Stimulated activated naive CD8-positive, alpha-beta T cell treated with anti-CD3 and anti-CD28 coated beads, Interleukin-15, Interleukin-2, amounts not matched to agents 100 U/mL and 50 U/mL, for 24 hours (primary cell): Measurements from ENCODE around the gene MEF2B.
"Not testable (repeated sequence)": the region's sequence is repeated elsewhere in the genome, so short reads cannot be mapped to it uniquely, and the experiment has no call there.

Source experiments
- ATAC-seq: fragments of 150-1000 bp; cut with Tn5 transposase; one replicate; pipeline ENCODE4 v1.10.0; 2021
- DNase-seq: peaks from one replicate; pipeline ENCODE4 v3.0.0; 2021

MEF2B gene

DNA sequence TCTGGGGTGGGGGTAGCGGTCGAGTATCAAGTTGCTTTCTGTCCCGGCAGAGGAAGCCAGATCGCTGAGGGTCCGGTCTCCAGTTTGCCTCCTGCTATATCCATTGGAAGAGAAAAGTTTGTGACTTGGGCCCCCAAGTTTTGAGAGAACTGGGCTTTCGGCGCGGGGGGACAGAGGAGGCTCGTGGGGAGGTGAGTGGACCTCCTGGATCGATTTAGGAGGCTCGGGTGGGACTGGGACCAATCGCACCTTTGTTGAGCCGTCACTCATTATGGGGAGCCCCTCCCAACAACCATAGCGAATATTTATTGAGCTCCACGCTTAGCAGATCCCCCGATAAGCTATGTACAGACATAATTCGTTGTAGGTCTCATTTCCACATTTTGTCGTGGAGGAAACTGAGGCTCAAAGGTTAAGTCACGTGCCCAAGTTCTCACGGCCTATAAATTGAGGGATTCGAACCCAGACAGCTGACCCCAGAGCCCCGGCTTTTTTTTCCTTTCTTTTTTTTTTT is 22.9 kb upstream of the MEF2B start:
- ATAC-seq (no peak), DNase-seq (no peak)

DNA sequence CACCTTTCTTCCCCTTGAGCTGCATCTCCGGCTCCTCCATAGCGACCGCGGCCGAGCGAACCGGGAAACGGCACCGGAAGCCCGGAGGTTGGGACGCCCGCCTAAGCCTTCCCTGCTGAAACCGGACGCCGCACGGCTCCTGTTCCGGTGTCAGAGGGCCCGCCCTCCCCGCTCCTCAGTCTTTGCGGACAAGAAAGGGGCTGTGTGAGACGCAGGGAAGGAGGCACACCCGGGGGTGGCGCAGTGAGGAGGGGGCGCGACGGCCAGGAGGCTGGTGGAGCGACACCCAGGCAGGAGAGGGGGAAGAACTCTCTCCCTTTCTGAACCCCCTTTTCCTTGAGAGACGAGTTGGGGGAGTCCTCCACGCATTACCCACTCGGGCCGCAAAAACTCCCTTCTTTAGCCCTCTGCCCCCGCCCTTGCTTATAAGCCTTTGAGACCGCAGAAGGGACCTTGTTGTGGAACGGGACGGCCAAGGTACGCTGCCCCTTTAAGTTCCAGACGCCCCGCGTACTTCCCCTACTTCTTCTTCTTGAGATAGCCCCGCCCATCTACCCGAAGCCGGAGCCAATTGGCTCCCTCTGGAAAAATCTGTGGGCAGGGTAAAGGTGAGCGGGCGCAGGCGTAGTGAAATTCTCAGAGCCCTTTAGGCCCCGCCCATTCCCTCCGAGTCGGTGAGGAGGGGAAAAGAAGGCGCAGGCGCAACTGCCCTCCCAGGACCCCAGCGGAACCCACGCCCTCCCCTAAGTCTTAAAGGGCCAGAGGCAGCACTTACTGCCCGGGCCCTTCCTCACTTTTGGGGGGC is 22.2 kb upstream of the MEF2B start, which contains the start of the genes BORCS8 and RFXANK:
Gene BORCS8, minus strand, starts transcription at position 75 of the 805 bp plus-strand sequence. Its CDS starts 35 bp downstream, at position 40.
Gene RFXANK, plus strand, starts transcription at position 181 of the 805 bp plus-strand sequence. CDS start 1,689 bp downstream, outside the sequence.
- ATAC-seq (peak; percentile 91), DNase-seq (peak; percentile 99)

DNA sequence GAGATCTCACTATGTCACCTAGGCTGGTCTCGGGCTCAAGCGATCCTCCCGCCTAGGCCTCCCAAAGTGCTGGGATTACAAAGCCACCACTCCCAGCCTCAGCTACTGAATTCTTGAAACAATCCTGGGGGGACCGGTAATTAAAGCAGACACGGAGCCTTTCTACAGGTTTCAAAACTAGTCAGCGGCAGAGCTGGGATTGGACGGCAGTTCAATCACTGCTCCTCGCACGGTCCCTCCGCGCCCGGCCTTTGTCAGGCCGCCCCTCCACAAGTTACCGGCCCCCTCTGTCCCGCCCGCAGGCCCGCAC is 21.7 kb upstream of the MEF2B start:
- ATAC-seq: no peak
- DNase-seq: no peak

DNA sequence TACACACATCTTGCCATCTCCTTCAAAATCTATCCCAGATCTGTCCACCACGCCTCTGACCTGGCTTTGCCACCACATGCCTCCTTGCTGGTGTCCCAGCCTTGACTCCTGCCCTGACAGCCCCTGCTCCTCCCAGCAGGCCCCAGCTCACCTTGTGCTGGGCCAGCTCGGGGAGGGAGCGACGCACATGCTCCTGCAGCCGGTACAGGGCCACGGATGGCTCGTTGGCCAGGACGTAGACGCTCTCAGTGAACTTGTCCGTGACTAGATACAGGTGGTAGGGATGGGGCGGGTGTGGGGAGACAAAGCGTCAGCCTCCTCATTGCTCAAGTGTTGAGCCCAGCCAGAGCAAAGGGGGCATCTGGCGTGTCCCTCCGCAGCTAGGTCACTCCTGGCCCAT is 16.7 kb upstream of the MEF2B start:
- ATAC-seq (no peak), DNase-seq (no peak)

DNA sequence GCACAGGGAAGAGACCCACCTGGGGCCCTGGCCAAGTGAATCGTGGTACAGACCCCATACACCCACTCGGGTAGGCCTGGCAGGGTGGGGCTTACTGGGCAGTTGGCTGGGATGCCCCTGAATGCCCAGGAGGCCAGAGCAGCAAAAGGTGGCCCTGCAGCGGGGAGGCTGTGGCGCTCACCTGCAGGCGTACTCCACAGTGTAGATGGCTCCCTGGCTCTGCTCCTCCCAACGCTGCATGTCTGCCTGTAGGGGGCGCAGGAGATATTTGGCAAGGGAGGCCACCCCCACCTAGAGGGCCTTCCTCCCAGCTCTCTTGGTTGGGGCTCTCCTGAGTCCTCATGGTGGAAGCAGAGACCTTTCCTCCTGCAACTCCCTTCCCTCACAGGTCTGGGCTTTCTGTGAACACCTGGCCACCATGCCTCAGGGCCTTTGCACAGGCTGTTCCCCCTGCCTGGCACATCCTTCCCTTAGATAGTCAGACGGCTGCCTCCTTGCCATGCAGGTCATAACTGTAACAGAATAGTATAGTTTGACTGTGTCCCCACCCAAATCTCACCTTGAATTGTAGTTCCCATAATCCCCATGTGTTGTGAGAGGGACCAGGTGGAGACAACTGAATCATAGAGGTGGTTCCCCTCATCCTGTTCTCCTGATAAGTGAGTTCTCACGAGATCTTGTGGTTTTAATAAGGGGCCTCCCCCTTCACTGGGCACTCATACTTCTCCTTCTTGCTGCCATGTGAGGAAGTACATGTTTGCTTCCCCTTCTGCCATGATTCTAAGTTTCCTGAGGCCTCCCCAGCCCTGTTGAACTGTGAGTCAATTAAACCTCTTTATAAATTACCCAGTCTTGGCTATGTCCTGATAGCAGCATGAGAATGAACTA is 16.0 kb upstream of the MEF2B start:
- ATAC-seq (peak; percentile 87), DNase-seq (peak; percentile 76)

DNA sequence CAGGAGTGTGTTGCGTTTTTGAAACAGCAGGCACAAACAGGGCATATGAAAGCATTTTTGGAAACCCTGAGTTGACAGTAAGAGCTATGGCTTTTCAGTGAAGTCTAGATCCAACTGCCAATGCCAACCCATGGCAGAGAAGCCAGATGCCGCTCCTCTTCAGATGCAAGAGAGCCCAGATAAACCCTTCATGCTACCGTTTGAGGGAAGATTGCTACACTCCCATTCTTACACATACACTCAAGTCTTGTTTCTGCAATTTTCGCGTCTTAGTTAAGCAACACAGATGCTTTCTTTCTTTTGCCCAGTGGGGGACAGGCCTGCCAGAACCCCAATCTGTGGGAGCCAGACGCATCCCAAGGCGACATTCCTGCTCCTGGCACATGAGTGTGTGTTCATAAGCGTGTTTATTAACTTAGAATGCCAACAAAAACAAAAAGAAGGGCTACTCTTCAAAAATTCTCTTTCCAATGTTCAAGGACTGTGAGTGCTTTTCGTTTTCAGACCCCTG is 11.5 kb upstream of the MEF2B start:
- DNase-seq: no peak
- ATAC-seq: no peak

DNA sequence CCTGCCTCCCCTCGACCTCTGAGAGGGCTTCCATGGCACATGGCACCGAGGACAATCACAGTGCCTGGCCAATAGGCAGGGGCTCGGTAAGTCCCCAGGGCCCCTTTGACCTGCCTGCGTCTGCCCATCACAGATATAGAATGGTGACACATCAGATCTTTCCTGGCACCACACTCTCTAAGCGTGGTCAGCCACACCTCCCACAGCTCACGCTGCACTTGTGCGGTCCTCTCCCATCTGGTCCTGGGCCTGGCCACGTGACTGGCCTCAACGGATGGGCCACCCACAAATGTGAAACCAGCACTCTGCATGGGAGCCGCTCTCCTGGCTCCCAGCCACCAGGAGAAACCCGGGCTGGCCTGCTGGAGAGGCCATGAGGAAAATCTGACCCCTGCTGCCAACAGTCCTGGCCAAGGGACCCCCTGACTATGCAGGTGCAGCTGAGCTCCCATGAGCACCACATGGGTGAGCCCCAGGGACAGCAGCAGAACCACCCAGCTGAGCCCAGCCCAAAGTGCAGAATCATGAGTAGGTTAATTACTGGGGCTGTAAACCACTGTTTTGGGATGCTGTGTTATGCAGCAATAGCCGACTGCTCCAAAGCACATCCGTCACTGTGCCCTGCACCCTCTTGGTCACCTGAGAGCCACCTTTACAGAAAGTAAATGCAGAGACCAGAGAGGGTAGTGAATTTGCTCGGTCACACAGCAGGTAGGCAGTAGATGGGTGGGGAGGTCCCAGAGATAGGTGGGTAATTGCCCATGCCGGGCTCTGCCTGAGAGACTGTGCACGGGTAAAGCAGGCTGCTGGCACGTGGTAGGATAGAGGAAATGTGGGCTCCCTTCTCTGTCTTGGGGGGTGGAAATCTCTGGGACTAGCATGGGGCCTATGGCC is 9.7 kb upstream of the MEF2B start:
- DNase-seq (no peak), ATAC-seq (peak; percentile 11)

DNA sequence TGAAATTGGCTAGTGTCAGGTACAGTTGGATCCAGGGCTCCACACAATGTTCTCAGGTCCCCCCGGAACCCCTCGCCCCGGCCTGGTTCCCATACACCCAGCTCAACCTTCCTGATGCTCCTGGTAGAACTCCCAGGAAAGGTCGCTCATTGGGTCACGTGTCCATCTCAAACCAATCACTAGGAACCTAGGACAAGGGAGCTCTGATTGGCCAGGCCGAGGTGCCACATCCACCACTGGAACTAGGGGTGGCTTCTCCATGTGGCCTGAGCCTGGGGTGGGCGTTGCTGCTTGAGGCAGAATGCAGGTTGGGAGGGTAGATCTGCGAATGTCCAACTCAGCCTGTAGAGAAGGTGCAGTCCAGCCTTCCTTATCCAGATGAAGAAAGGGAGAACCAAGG is 6.9 kb upstream of the MEF2B start:
- no peak for DNase-seq
- ATAC-seq: no peak

DNA sequence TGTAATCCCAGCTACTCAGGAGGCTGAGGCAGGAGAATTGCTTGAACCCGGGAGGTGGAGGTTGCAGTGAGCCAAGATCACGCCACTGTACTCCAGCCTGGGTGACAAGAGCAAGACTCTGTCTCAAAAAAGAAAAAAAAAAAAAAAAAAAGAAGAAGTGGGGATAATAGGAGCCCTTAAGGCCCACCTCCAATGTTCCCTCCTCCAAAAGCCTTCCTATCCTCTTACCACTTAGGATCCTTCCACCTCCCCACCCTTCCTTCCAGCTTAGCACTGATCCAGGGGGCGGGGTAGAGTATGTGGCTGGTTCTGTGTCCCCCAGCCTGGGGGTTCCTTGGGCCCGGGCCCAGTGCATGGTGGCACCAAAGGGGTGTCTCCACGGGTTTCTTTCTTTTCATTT is 3.2 kb upstream of the MEF2B start:
- not testable (repeated sequence) for DNase-seq, ATAC-seq

DNA sequence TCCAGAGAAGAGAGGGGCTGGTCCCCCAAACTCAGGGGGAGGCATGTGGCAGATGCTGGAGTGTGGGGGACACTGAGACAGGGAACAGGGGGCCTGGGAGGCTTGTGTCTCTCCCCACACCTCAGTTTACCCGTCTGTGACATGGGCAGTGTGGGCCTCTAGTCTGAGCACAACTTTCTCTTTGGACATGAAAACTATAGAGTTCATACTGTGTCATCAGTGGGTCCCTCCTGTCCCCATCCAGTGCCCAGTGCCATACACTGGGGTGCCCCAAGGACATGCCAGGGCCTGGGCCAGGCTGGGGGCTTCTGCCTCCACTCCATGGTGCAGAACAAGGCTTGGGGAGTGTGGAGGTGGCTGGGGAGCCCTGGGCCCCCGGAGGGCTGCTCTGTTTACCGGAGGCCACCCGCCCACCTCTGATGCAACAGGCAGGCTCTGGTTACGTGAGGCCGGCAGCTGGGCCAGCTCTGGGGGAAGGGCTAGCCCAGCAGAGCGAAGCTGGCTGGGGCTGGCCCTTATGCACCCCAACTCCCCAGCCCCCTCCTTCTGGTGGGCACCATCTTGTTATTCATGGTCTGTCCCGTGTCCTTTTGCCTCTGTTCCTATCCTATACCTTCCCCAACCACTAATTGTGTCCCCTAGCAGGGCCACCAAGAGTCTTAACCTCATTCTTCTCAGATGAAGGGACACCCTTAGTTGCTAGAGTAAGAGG is 1.9 kb upstream of the MEF2B start:
- DNase-seq (no peak), ATAC-seq (no peak)

DNA sequence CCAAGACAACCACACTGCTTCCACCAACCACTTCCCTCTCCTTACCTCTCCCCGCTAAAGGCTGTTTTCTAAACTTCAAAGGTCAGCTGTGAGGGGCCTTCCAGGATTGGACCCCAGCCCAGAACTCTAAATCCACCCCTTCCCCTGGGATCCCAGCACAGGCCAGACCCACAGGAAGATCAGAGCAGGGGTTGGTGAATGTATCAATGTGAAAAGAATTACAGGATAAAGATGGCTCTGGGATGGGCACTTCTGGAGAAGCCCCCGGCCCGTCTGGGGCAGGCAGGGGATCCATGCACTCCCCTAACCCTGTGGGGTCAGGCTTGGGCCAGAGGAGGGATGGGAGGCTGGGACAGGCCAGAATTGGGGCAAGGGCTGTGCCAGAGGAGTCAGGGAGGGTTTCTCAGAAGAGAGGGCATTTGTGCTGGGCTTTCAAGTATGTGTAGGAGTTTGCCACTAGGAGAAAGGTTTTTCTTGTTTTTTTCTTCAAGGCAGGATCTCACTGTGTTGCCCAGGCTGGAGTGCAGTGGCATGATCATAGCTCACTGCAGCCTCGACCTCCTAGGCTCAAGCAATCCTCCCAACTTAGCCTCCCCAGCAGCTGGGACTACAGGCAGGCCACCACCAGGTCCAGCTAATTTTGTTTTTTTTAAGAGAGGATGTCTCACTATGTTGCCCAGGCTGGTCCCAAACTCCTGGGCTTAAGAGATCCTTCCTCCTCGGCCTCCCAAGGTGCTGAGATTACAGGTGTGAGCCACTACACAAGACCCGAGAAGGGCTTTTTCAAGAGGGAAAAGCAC is 1.0 kb upstream of the MEF2B start:
- DNase-seq: no peak
- no peak for ATAC-seq

DNA sequence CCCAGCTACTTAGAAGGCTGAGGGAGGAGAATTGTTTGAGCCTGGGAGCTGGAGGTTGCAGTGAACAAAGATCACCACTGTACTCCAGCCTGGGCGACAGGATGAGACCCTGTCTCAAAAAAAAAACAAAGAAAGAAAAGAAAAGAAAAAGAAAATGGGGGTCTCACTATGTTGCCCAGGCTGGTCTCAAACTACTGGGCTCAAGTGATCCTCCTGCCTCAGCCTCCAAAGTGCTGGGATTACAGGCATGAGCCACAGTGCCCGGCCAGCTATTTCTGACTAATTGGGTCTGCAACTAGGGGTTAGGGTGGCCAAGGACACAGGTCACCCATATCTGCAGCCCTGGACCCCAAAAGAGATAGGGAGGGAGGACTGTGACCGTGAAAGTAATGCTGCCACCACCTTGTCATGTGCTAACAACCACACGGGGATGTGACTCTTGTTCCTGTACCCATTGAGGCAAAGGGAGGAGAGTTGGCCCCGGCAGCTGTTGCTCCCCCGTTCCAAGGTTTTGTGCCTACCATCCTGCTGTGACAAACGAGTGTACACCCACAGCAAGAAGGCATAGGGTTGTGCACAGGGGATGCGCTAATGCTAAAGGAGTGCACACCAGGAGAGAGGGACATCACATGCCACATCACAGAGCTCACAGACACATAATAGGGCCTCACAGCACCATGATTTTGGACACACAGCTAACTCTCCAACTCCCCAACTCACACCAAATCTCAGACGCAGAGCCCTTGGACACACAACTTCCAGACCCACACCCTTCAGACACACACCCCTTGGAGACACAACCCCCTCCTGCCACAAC is 619 bp downstream of the MEF2B start:
- no peak for DNase-seq
- no peak for ATAC-seq

DNA sequence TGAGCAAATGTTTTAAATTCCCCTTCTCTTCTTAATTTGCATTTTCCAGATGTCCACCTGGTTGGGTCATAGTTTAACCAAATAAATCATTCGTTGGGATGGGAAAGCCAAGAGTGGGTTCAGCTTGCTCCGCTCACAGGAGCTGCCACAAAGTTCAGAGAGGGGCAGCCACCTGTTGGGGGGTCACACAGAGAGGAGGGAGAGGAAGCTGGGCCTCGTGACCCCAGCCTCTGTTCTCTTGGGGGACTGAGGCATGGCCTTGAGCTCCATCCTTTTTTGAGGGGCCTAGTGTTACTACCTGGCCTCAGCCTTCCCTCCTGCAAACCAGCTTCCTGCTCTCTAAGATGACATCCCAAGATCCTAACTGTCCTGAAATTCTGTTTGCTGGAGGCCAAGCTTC is 2.5 kb downstream of the MEF2B start:
- DNase-seq (no peak), ATAC-seq (no peak)

DNA sequence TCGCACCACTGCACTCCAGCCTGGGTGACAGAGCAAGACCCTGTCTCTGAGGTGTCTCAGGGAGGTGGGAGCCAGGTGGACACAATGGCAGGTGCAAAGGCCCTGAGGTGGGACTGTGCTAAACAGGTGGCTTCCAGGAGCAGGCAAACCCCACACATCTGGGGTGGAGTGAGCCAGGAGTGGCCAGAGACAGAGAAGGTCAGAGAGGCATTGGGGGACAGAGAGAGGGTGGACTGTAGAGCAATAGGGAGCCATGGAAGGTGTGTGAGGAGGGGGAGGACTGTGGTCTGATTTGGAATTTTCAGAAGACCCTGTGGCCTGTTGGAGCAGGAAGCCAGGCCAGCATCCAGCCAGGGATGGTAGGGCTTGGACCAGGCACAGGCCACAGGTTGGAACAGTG is 4.7 kb downstream of the MEF2B start:
- no peak for DNase-seq
- ATAC-seq: no peak

DNA sequence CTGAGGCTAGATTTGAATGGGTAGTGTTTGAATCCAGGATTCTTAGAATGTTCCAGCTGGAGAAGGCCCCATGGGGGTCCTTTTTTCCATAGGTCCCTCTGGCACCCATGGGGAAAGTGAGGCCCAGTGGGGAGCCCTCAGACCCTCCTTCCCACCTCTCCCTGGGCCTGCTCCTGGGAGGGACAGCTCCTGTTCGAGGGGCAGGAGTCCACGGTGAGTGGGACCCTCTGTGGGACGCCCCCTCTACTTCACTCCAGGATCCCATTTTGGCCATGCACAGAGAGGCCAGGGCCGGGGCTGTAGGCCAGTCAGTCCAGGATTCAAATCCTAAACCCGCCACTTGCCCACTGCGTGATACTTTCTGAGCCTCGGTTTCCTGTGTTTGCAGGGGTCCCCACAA is 7.6 kb downstream of the MEF2B start:
- DNase-seq (no peak), ATAC-seq (no peak)

DNA sequence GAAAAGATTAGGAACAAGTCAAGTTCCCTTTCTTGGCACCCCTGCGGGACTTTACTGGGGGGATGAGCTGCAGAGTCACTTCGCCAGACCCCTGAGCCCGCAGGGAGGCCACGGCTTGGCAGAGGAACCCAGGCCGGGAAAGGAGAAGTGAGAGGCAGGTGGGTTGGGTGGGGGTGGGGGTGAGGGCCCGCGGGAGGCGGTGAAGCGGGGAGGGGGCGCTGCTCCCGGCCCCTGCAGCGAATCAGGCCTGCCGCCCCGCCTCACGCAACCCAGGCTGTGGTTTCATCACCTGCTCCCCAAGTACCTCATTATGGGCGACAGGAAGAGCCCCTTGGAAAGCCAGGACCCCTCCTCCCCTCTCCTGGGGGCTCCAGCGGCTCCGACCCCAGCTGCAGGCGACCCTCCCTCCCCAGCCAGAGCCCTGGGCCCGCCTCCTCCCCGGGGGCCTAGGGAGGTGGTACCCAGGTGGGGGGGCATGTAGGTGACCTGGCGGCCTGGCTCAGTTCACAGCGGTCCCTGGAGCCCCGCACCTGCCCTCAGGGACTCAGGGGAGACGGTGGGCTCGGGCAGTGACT is 9.5 kb downstream of the MEF2B start:
- DNase-seq (peak; percentile 18), ATAC-seq (no peak)

DNA sequence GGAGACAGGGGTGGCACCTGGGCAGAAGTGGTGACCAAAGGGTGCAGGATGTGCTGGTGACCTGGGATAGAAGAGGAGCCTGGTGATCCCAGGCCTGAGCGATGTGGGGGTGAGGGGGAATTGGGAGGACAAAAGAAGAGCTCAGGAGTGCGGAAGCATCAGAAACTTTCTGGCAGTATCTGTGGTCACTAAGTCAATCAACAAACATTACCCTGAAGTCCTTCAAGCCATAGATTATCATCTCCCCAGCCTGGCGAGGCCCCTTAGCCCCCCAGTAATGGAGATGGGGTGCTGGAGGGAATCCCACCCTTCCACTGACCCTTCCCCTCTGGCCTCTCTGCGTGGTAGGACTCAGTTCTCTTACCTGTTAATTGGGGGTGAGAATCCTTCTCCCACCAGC is 10.5 kb downstream of the MEF2B start:
- ATAC-seq: no peak
- DNase-seq: no peak

DNA sequence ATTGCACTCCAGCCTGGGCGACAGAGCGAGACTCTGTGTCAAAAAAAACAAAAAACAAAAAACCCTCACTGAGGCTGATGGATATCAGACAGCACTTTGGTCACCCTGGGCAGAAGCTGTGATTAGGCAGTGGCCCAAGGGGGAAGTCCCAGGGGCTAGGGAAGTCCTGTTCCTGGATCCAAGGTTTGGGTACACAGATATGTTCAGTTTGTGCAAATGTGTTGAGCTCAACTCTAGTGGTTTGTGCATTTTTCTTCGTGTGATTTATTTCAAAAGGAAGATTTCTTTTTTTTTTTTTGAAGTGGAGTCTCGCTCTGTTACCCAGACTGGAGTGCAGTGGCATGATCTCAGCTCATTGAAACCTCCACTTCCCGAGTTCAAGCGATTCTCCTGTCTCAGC is 12.3 kb downstream of the MEF2B start:
- DNase-seq: no peak
- no peak for ATAC-seq
